ENCODE data around the gene WDR54.
"Not testable (repeated sequence)": the region's sequence is repeated elsewhere in the genome, so short reads cannot be mapped to it uniquely, and the experiment has no call there.

The WDR54 gene

DNA sequence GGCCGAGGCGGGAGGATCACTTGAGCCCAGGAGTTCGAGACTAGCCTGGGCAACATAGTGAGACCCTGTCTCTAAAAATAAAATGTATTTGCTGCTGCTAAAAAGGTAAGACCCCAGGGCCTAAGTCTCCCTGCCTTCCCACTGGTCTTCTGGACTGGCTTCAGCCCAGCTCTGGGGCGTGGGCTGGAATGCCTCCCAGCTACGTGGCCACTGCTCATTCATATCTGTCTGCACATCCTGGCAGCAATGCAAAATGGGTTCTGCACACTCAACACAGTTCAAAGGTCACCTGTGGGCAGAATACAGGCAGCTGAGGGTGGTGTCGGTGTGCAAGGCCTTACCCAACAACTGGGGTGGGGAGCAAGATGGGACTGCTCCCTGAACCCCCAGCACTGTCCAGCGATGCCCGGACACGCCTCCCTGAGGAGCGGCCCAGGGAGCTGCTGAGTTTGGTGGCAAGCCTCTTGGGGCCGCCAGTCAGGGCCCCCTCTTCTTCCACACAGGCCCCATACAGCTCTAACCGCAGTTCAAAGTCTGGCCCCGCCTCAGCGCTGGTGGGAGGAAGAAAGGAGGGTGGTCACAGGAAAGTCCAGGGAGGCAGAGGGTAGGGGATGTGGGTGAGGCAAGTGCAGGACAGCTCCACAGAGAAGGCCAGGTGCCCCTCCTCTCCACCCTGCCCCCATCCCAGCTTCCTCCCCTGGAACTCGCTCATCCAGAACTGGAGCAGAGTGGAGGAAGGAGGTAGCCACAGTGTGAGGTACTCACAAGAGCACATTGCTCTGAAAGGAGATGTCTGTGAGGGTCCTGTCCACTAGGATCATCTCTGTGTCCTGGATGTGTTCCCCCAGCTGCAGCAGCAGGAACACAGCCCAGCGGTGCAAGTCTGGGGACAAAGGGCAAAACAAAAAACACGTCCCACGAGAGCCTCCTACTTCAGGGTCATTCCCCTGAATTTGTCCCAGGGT, 8.2 kb downstream of the WDR54 start:
- no peak for DNase-seq (ENCODE audit: low read depth)

DNA sequence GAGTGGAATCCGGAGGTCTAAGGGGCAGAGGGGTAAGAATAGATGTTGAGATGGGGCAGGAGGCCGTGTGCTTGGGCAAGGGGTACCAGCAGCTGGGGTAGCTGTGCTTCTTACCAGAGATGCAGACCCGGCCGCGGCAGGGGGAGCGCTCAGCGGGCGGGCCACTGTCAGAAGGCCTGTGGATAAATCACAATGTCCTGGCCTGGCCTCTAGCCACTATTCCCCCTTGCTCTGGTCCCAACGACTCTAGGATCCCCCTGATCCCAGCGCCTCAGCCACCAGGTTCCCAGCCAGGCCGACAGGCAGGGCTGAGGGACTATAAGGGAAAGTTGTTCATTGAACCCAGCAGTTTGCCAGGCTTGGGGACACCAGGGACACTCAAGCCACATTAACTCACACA, 9.0 kb downstream of the WDR54 start:
- DNase-seq (ENCODE audit: low read depth): no peak

DNA sequence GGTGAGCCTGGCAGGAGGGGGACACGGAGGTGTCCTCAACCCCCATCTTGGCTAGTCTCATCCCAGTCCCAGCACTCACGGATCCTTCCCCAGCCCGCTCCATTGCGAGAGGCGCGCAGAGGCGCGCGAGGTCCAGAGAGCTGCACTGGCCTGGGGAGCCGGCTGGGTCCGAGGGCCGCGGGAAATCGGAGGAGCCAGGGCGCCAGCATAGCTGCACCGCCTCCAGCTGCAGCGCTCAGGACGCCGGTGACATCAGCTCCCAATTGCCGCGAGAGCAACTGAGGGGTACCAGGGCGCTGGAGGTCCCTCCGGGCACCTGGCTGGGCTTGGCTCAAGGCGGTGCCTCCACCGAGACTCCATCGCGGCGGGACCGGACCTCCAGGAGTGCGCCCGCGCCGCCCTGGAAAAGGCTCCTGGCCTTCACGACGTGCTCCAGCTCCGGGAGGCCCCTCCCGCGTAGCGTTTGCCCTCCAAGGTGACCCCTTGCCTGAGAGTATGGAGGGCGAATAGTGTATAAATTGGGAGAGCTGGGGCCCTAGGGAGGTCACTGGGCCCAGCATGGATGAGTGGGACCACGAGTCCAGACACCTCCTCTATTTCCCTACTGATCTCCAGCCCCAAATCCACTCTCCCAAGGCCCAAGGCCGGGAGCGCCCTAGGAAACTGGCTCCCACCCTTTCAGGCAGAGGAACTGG, 14.7 kb downstream of the WDR54 start:
- no peak for DNase-seq (ENCODE audit: low read depth)

DNA sequence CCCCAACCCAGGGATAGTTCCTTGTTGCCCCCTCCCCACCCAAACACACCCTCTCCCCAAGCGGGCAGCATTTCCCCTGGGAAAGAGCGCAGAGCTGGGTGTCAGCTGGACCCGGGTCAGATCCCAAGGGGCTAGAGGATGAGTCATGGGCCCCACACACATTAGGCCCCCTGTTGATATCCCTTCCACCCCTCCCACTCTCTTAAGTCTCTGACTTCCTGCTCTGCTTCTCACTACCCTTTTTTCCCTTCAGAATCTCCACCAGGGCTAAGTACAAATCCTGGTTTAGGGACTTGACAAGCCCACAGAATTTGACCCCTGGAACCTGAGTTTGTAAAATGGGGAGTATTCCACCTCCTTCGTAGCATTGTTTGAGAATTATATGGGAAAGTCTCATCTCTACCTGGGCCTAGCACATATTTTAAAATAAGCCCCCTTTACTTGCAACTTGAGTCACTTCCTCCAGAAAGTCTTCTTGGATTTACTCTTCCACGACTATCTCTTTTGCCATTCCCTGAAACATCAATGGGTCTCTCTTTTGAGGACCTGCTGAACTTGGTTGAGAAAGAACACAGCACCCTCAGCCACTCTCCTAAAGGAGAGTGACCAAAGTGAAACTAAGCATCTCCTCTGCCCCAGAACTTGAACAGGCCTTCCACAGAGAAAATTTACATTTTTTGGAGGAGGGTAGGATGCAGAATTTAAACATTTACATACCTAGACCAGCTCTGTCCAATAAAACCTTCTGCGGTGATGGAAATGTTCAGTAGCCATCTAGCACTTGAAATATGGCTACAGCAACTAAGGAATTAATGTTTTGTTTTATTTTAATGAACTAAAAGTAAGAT, 15.5 kb downstream of the WDR54 start:
- no peak for DNase-seq (ENCODE audit: low read depth)

DNA sequence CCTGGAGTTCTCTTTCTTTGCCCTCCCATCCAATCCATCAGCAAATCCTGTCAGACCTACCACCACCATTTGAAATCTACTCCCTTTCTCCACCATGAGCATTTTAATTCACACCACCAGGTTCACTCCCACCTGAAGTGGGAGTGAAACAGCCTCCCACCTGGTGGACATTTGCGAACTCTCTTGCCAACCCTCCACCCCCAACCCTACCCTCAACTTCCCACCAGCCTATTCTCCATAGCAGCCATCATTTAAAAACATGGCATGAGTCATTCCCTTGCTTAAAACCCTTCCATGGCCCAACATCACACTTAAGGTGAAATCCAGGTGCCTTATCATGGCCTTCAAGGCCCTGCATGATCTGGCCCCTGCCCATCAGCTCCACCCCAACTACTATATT, 16.7 kb downstream of the WDR54 start:
- no peak for DNase-seq (ENCODE audit: low read depth)

DNA sequence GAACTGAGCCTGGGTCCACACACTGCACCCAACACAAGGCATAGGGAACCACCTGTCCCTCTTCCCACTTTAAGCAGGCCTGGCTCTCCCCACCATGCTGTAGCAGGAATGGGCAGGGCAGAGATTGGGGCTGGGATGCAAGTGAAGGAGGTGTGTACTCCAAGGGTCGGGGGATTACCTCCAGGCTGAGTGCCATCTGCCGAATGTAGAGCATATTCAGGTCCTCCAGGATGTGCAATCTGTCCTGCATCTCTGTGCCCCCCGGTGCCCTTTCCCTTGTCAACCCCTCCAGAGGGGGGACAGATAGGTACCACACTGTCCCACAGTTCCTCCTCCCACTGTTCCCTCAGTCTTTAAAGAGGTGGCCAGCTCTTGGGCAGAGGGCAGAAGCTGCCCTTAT, 17.8 kb downstream of the WDR54 start:
- DNase-seq (ENCODE audit: low read depth): no peak

DNA sequence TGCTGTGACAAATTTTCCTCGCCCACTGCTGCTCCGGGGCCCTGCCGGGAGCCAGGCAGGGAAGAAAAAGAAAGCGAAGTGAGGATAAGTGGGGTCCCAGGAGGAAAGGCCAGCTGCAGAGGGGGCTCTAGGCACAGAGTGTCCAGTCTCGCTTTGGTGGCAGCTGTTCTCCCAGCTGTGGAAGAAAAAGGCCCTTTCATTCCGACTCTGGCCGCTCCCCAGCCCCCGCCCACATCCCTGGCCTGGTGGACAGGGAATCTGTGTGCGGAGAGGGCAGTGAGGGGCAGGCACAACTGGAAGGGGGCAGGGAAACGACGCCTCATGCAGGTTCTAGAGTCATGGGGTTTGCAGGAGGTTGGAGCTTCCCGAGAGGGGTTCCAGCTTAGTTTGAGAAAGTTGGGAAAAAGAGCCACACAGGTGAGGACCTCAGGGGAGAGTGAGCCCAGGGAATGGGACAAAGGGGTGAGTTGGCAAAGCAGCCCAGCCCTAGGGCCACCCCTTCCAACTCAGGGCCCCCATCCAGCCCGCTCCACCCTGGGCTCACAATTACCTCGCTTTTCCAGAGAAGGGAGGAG, 18.4 kb downstream of the WDR54 start:
- DNase-seq (ENCODE audit: low read depth): peak; percentile 65

DNA sequence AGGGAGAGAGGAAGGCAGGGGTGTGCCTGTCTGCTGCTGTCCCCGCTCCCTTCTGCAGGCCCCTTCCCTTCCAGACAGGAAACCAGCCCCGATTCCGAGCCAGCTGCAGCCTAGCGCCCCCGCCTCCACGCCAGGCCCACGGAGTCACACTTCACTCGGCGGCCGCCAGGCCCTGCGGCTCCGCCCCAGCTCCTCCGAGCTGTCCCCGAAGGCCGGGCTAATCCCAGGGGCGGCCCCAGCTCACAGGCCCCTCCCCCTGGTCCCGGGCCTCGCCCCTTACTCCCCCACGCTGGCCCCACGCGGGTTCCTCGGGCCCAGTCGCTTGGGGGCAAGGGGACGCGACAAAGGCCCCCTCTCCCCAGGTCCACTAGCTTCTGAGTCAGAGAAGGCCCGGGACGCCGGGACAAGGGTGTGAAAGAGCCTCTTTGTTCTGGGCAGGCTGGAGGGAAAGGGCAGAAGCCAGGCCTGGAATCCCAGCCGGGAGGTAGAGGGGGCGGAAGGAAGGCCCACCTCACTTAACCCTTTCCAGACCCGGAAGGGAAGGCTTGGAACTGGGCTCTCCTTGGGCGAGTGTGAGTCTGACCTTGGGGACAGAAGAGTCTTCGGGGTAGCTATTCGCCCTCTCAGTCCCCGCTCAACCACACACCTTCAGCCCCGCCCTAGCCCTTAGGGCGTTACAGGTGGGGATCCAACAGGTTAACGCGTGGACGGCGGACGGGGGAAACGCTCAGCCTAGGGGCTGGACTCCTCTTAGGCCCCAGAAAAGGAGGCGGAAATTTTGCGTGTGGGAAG, 19.0 kb downstream of the WDR54 start:
- peak; percentile 87 for DNase-seq (ENCODE audit: low read depth)

DNA sequence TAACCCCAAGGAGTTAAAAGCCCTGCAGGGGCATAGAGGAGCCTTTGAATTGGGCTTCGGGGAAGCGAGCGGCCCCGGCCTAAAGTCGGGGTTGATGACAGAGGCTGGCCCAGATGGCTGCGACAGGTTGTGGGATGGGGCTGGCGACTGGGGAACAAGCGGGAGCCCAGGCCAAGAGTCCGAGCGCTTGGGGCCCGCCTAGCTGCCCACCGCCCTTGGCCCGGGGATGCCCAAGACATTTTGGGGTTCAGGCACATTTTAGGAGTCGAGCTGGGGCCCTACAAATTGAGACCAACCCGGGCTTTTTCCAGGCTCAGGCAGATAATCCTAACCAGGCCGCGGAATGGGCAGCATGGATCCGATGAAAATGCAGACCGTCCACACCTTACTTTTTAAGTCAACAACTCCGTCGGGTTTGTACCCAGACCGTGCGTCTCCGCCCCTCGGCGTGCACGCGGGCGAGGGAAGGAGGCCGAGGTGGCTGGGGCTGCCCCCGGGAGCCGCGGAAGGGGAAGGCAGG, 19.7 kb downstream of the WDR54 start:
- no peak for DNase-seq (ENCODE audit: low read depth)

DNA sequence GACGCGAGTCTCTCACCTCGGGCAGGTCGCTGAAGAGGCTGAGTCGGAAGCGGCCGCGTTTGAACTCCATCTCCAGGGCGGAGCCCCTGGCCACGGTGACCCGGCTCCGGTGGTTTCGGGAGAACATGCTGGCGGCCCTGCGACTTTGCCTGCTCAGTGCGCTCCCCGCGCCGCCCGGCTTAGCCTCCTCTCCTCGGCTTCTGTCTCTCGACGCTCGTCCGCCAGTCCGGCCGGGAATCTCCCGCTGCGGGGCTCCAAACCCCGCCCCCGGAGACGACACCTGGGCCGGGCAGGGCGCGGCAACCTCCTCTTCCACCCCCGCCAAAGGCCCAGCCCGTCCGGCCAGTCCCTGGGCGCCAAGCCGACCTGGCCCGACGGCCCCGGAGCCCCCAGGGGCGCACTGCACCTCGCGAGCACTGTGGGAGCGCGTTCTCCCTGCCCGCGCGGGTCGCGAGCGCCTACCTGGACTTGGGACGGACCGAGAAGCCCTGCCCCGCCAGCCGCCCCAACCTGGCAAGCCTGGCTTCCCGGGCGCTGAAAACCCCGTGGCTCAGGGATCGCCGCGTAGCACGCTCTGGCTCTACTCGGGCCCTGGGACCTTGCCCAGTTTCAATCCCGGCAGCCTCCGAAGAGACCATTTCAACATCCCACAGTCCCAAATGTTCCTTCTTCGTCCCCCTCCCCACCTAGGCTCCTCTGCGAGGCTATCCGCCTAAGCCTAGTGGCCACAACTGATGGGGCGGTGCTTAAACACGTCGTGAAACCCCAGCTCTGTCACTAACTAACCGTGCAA, 20.4 kb downstream of the WDR54 start, which contains the start of gene RTKN:
Gene RTKN, minus strand, starts transcription at position 248 of the 793 bp plus-strand sequence. Its CDS starts 121 bp downstream, at position 127.
- no peak for DNase-seq (ENCODE audit: low read depth)

DNA sequence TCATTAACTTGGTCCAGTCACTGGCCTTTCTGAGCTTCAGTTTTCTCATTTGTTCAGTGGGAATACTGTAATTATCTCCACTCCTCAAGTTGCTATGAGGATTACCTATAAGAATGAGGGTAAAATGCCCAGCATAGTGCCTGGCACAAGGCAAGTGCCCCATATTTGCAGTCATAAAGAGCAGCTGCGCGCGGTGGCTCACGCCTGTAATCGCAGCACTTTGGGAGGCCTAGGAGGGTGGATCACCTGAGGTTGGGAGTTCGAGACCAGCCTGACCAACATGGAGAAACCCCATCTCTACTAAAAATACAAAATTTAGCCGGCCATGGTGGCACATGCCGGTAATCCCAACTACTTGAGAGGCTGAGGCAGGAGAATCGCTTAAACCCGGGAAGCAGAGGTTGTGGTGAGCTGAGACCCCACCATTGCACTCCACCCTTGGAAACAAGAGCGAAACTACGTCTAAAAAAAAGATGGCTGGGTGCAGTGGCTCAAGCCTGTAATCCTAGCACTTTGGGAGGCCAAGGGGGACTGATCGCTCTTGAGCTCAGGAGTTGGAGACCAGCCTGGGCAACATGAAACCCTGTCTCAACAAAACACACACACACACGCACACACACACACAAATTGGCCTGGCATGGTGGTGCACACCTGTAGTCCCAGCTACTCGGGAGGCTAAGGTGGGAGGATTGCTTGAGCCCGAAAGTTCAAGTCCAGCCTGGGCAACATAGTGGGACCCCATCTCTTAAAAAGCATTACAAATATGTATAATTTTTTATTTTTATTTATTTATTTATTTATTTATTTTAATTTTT, 21.2 kb downstream of the WDR54 start:
- not testable (repeated sequence) for DNase-seq (ENCODE audit: low read depth)

DNA sequence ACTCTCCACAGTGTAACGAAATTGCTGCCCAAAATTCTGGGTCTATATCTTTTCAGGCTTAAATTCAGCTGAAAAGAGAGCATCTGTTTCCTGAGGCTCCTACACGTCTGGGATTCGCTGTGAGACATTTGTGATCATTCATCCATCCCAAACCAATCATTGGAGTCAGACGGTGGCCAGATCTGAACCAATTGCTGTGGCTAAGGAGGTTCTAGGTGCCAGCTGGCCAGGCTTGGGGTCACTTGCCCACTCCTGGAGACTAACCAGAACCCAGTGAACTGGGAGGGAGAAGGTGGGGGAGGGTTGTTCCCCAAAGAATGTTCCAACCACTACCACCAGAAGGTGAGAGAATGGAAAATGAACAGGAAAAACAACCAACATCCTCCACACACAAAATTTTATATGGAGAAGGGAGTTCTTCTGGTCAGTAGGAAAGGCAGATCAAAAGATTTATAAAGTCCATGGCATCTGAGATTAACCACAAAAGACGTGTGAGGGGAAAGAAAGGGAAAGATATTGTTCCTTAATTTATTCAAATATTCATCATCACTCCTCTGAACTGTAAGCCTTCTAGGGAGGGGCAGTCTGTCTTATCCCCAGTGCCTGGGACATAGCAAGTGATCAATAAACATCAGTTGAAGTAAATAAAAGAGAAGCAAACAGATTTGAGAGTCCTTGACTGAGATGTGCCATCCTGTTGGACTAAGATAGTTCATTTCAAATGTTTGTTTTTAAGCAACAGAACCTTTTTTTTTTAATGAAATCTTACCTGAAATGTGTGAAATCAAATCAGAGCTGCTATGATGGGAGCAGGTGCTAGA, 23.2 kb downstream of the WDR54 start:
- DNase-seq (ENCODE audit: low read depth): no peak

DNA sequence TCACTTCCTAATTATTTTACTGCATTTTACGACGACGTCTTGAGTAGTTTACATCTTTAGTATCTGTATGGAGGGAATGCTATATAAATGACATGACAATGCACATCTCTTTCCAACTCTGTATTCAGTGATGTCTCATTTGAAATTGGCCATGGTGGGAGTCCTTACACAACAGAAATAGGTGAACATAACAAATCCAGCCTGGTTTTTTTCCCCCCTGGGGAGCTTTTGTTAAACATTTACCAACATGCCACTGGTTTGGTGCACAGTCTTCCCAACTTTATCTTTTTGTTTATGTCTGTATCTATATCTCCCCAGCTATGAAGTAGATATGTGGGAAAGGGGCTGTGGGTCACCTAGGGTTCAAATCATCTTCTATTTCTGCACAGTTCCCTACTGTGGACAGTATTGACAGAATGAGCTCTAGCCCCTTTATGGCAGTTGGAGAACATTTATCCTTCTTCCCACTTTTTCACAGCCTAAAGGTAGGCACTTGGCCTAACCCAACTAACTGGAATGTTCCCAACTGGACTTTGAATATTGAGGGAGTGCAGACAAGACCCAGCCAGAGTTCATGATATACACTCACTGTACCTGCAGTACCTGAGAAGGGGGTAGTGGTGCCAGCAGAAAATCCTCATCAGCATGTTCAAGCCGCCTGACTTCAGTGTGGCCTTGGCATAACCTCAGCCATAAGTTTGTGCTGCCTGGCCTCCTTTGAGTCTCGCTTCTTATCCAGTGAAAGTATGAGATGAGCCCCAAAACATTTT, 25.9 kb downstream of the WDR54 start:
- no peak for DNase-seq (ENCODE audit: low read depth)

DNA sequence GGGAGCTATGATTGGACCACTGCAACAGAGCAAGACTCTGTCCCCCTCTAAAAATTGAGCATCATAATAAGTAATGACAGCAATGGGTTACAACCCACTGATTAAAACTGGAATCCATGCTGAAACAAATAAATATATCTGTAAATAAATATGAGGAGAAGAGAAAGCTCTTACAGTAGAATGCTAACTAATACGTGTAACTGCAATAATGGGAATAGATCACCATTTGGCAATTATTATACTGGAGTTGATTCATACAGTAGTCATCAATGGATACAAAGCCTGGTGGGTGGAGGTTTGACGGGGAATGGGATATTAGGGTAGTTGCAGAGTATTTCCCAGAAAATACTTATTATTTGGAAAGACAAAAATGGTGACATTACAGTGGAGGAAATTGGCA, 27.2 kb downstream of the WDR54 start:
- DNase-seq (ENCODE audit: low read depth): no peak

DNA sequence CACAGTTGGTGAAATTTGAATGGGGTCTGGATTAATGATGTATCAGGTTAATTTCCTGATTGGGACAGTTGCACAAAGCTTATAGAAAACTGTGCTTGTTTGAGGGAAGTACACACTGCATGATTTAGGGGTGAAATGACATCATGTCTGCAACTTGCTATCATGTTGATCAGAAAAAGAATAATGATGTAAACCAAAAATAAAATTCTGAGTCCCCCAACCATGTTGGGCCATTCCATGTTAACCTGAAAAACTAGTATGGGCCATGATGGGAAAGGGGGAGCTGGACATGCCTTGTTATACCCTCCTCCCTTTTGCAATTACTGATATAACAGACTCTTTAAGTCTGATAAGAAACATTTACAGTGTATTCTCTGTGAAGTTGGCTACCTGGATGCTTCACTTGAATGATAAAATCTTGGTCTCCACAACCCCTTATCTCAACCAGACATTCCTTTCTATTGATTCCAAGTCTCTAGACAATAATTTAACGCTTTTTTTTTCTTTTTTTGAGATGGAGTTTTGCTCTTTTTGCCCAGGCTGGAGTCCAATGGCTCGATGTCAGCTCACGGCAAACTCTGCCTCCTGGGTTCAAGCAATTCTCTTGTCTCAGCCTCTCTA, 29.1 kb downstream of the WDR54 start:
- no peak for DNase-seq (ENCODE audit: low read depth)

DNA sequence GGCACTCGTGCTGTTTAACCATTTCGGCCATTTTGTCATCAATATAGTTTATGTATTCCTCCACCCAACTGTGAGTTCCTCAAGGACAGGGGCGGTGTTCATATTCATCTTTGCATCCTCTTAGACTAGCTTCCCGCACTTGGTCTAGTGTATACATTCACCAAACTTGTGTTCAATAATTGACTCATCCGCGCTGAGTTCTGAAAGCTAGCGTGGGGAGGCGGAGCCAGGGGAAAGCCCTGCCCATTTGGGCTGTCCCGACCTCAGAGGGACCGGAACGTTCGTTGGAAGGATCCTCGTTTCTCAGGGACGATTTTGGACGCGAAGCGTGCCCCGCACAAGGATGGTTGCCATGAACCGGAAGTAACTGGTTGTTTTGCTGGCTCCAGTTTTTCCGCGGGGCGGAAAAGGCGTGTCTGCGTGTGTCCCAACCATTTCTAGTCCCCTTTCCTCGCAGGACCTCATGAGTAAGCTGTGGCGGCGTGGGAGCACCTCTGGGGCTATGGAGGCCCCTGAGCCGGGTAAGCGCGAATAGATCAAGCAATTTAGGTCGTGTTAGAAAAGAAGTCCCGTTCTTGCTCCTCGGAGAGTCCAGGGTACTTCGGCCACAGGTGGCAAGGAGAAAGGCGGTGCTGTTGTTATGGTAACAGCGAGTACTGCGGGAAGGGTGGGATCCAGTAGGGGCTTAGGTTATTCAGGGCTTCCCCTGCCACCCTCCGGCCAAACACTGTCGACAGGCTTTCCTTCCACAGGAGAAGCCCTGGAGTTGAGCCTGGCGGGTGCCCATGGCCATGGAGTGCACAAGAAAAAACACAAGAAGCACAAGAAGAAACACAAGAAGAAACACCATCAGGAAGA, 33.4 kb downstream of the WDR54 start, which contains the start of gene INO80B:
Gene INO80B, plus strand, starts transcription at position 434 of the 858 bp plus-strand sequence. Its CDS starts 30 bp downstream, at position 464.
- peak; percentile 97 for DNase-seq (ENCODE audit: low read depth)
